Mucosa of rectum (tissue), 2 donors: Measurements from ENCODE around the gene TOMM22.

Experiments used
- H3K27ac ChIP-seq, 2 donors: one replicate each; pipeline ENCODE4 v1.7.0; 2013; ENCODE audit warnings: inconsistent platforms in 2 of 2, low read depth in 2 of 2, low read length in 2 of 2
- H3K27me3 ChIP-seq, 2 donors: one replicate each; pipeline ENCODE4 v1.7.0; 2013; ENCODE audit warnings: low read length in 2 of 2; ENCODE audit not compliant: control insufficient read depth in 2 of 2, insufficient read depth in 2 of 2
- H3K36me3 ChIP-seq, 2 donors: one replicate each; pipeline ENCODE4 v1.7.0; 2013; ENCODE audit warnings: low read length in 2 of 2; ENCODE audit not compliant: control insufficient read depth in 2 of 2, insufficient read depth in 2 of 2
- H3K4me1 ChIP-seq, 2 donors: one replicate each; pipeline ENCODE4 v1.7.0; 2013; ENCODE audit warnings: low read length in 2 of 2, mild to moderate bottlenecking in 1 of 2; ENCODE audit not compliant: control insufficient read depth in 2 of 2, insufficient read depth in 2 of 2
- H3K4me3 ChIP-seq, 2 donors: one replicate each; pipeline ENCODE4 v1.7.0; 2013; ENCODE audit warnings: low read length in 2 of 2
- H3K9ac ChIP-seq, 2 donors: one replicate each; pipeline ENCODE4 v1.7.0; 2013; ENCODE audit warnings: low read length in 2 of 2, low read depth in 1 of 2, mild to moderate bottlenecking in 1 of 2
- H3K9me3 ChIP-seq, 2 donors: one replicate each; pipeline ENCODE4 v1.7.0; 2013; ENCODE audit warnings: low read length in 2 of 2; ENCODE audit not compliant: control insufficient read depth in 2 of 2
- donor health status: healthy.
- donor health status: Normal muscosa, but diverticular disease.

TOMM22 gene

GRCh38 chr22:38713921-38714320, 32.2 kb downstream of the TOMM22 start:
- peaks cover 19 to 49% of the 10 kb centered on the region in 2 donors for H3K36me3 ChIP-seq
- H3K9me3 ChIP-seq: no peaks in the 10 kb centered on the region
- no peak overlapping the region for H3K27ac ChIP-seq
- H3K4me3 ChIP-seq: no peak overlapping the region
- H3K9ac ChIP-seq: no peak overlapping the region
- peaks cover 0 to 2% of the 10 kb centered on the region in 2 donors for H3K4me1 ChIP-seq
- no peaks in the 10 kb centered on the region for H3K27me3 ChIP-seq

GRCh38 chr22:38715176-38715764, 33.5 kb downstream of the TOMM22 start:
- H3K9ac ChIP-seq: no peak overlapping the region
- H3K27me3 ChIP-seq: no peaks in the 10 kb centered on the region
- peaks cover 19 to 43% of the 10 kb centered on the region in 2 donors for H3K36me3 ChIP-seq
- H3K4me3 ChIP-seq: no peak overlapping the region
- H3K4me1 ChIP-seq: peaks cover 0 to 2% of the 10 kb centered on the region in 2 donors
- no peak overlapping the region for H3K27ac ChIP-seq
- H3K9me3 ChIP-seq: no peaks in the 10 kb centered on the region

GRCh38 chr22:38715852-38716251, 34.1 kb downstream of the TOMM22 start:
- H3K9ac ChIP-seq: no peak overlapping the region
- H3K4me1 ChIP-seq: peaks cover 0 to 2% of the 10 kb centered on the region in 2 donors
- H3K27me3 ChIP-seq: no peaks in the 10 kb centered on the region
- H3K27ac ChIP-seq: no peak overlapping the region
- no peak overlapping the region for H3K4me3 ChIP-seq
- no peaks in the 10 kb centered on the region for H3K9me3 ChIP-seq
- peaks cover 19 to 42% of the 10 kb centered on the region in 2 donors for H3K36me3 ChIP-seq

- no peak overlapping the region for H3K27ac ChIP-seq
- H3K4me3 ChIP-seq: no peak overlapping the region
- peaks cover 0 to 2% of the 10 kb centered on the region in 2 donors for H3K4me1 ChIP-seq
- no peaks in the 10 kb centered on the region for H3K27me3 ChIP-seq
- no peaks in the 10 kb centered on the region for H3K9me3 ChIP-seq
- peaks cover 19 to 40% of the 10 kb centered on the region in 2 donors for H3K36me3 ChIP-seq
- H3K9ac ChIP-seq: no peak overlapping the region
Observed at GRCh38 chr22:38716271-38716670, 34.5 kb downstream of the TOMM22 start.

- H3K4me3 ChIP-seq: no peak overlapping the region
- peaks cover 24 to 44% of the 10 kb centered on the region in 2 donors for H3K36me3 ChIP-seq
- H3K9me3 ChIP-seq: no peaks in the 10 kb centered on the region
- peaks cover 0 to 2% of the 10 kb centered on the region in 2 donors for H3K4me1 ChIP-seq
- no peaks in the 10 kb centered on the region for H3K27me3 ChIP-seq
- H3K9ac ChIP-seq: no peak overlapping the region
- H3K27ac ChIP-seq: no peak overlapping the region
Observed at GRCh38 chr22:38716826-38717225, 35.1 kb downstream of the TOMM22 start.

GRCh38 chr22:38717244-38717643, 35.5 kb downstream of the TOMM22 start:
- Histone ChIP-seq H3K27me3 (no peaks in the 10 kb centered on the region), H3K4me1 (peaks cover 0 to 2% of the 10 kb centered on the region in 2 donors), H3K36me3 (peaks cover 26 to 45% of the 10 kb centered on the region in 2 donors), H3K9me3 (no peaks in the 10 kb centered on the region), H3K4me3 (no peak overlapping the region), H3K27ac (no peak overlapping the region), H3K9ac (no peak overlapping the region)

- no peak overlapping the region for H3K9ac ChIP-seq
- H3K4me3 ChIP-seq: no peak overlapping the region
- H3K27ac ChIP-seq: no peak overlapping the region
- H3K27me3 ChIP-seq: no peaks in the 10 kb centered on the region
- no peaks in the 10 kb centered on the region for H3K4me1 ChIP-seq
- peaks cover 32 to 47% of the 10 kb centered on the region in 2 donors for H3K36me3 ChIP-seq
- H3K9me3 ChIP-seq: no peaks in the 10 kb centered on the region
Observed at GRCh38 chr22:38718414-38718813, 36.7 kb downstream of the TOMM22 start.

- H3K36me3 ChIP-seq: peaks cover 39 to 55% of the 10 kb centered on the region in 2 donors
Observed at GRCh38 chr22:38719196-38719595, 37.4 kb downstream of the TOMM22 start.

GRCh38 chr22:38720350-38720749, 38.6 kb downstream of the TOMM22 start:
- no peaks in the 10 kb centered on the region for H3K4me1 ChIP-seq
- no peaks in the 10 kb centered on the region for H3K27me3 ChIP-seq
- peaks cover 50 to 66% of the 10 kb centered on the region in 2 donors for H3K36me3 ChIP-seq
- H3K9me3 ChIP-seq: no peaks in the 10 kb centered on the region
- no peak overlapping the region for H3K27ac ChIP-seq
- no peak overlapping the region for H3K9ac ChIP-seq
- H3K4me3 ChIP-seq: no peak overlapping the region

More at GRCh38 chr22:38719196-38719595, 37.4 kb downstream of the TOMM22 start:
- Histone ChIP-seq H3K9me3 (no peaks in the 10 kb centered on the region), H3K27me3 (no peaks in the 10 kb centered on the region), H3K4me3 (no peak overlapping the region), H3K9ac (no peak overlapping the region), H3K27ac (no peak overlapping the region), H3K4me1 (no peaks in the 10 kb centered on the region)

GRCh38 chr22:38721551-38721950, 39.8 kb downstream of the TOMM22 start:
- no peaks in the 10 kb centered on the region for H3K9me3 ChIP-seq
- H3K36me3 ChIP-seq: peaks cover 53 to 71% of the 10 kb centered on the region in 2 donors
- no peaks in the 10 kb centered on the region for H3K27me3 ChIP-seq
- no peaks in the 10 kb centered on the region for H3K4me1 ChIP-seq
- H3K9ac ChIP-seq: no peak overlapping the region
- H3K4me3 ChIP-seq: no peak overlapping the region
- no peak overlapping the region for H3K27ac ChIP-seq
